ENCODE results near the gene SCN2A. TPM values are rescaled to one million over a fixed set of nuclear protein-coding genes. Genes with fewer than 3 reads are reported as not detected.

The SCN2A gene
- total RNA-seq, 1 experiment from 2014 or later, result 0.24 TPM

- Histone ChIP-seq H3K23ac (ENCODE audit: insufficient read length, low read depth, low read length) (no peak overlapping the region), H3K79me2 (ENCODE audit: insufficient read depth, low read length) (no peaks in the 10 kb centered on the region), H3K18ac (ENCODE audit: insufficient read length, low read depth, low read length) (no peak overlapping the region), H4K91ac (ENCODE audit: insufficient read length, low read depth, low read length) (no peak overlapping the region), H4K5ac (ENCODE audit: insufficient read length, low read depth, low read length) (no peak overlapping the region), H2BK15ac (ENCODE audit: low read depth, low read length) (no peak overlapping the region), H2BK12ac (ENCODE audit: insufficient read length, low read depth, low read length) (no peak overlapping the region), H3K4me2 (ENCODE audit: insufficient read depth, insufficient read length, low read length) (no peak overlapping the region), H3K4ac (ENCODE audit: low read depth, low read length) (no peak overlapping the region), H3T11ph (ENCODE audit: low read length) (no peak overlapping the region), H2AK5ac (ENCODE audit: insufficient read length, low read length) (no peak overlapping the region), H3K79me1 (ENCODE audit: insufficient read depth, low read depth, low read length, poor library complexity, severe bottlenecking) (no peaks in the 10 kb centered on the region), H3K56ac (ENCODE audit: insufficient read length, low read depth, low read length) (no peak overlapping the region), H3K9ac (ENCODE audit: extremely low read depth, insufficient read length, low read length) (no peak overlapping the region), H3K9me3 (ENCODE audit: control insufficient read depth, low read depth, low read length) (no peaks in the 10 kb centered on the region), H2AFZ (ENCODE audit: low read length) (no peak overlapping the region), H2BK120ac (ENCODE audit: low read depth, low read length, poor library complexity, severe bottlenecking) (no peak overlapping the region), H2BK5ac (ENCODE audit: insufficient read length, low read length) (no peak overlapping the region), H3K27me3 (ENCODE audit: insufficient read depth, low read length) (no peaks in the 10 kb centered on the region), H3K23me2 (ENCODE audit: insufficient read length, low read depth, low read length, poor library complexity, severe bottlenecking) (no peaks in the 10 kb centered on the region), H3K27ac (ENCODE audit: insufficient read length, low read depth, low read length) (no peak overlapping the region), H4K8ac (replicated peaks; ENCODE audit: insufficient read length, low read depth, low read length) (no peak overlapping the region), H3K14ac (ENCODE audit: insufficient read depth, low read length) (no peak overlapping the region), H3K4me1 (ENCODE audit: insufficient read depth, low read length) (no peaks in the 10 kb centered on the region), H4K20me1 (ENCODE audit: control insufficient read depth, insufficient read depth, insufficient read length) (no peaks in the 10 kb centered on the region), H2BK20ac (ENCODE audit: low read depth, low read length, poor library complexity, severe bottlenecking) (no peak overlapping the region)
- Mint-ChIP-seq H3K27ac (no peak overlapping the region), H3K36me3 (ENCODE audit: insufficient read depth in 1 of 3, low read depth in 3 of 3) (no peaks in the 10 kb centered on the region), H3K9me3 (no peaks in the 10 kb centered on the region), H3K4me1 (no peaks in the 10 kb centered on the region), H3K27me3 (ENCODE audit: low read depth) (no peaks in the 10 kb centered on the region), H3K4me3 (no peak overlapping the region)
- no CpG with 5 or more reads among the region's 2 CpGs for WGBS (ENCODE audit: extremely low coverage, insufficient read length, low lambda C conversion rate)
- no peak for DNase-seq
- TF ChIP-seq, protein P1, sequence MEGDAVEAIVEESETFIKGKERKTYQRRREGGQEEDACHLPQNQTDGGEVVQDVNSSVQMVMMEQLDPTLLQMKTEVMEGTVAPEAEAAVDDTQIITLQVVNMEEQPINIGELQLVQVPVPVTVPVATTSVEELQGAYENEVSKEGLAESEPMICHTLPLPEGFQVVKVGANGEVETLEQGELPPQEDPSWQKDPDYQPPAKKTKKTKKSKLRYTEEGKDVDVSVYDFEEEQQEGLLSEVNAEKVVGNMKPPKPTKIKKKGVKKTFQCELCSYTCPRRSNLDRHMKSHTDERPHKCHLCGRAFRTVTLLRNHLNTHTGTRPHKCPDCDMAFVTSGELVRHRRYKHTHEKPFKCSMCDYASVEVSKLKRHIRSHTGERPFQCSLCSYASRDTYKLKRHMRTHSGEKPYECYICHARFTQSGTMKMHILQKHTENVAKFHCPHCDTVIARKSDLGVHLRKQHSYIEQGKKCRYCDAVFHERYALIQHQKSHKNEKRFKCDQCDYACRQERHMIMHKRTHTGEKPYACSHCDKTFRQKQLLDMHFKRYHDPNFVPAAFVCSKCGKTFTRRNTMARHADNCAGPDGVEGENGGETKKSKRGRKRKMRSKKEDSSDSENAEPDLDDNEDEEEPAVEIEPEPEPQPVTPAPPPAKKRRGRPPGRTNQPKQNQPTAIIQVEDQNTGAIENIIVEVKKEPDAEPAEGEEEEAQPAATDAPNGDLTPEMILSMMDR (conservative IDR thresholded peaks at IDR 0.05), result no peak
Measured at GRCh38 chr2:165240916-165241315, 1.7 kb downstream of the SCN2A start.

Measured in H9 (cell line).